ENCODE data around the gene ITGA3.

DNA sequence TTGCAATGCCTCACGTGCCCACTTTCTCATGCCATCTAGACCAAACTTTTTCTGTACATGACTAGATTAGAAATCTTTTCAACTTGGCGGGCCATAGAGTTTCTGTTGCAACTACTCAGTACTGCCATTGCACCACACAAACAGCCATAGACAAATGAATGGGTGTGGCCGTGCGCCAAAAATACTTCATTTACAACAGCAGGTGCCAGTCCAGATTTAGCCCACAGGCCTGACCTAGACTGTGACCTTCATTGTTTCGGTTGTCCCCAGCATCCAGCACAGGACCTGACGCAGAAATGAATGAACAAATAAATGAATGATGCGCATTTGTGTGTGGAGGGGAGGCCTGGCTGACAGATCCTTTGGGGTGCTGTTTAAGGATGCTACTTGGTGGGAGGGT is 24.9 kb downstream of the ITGA3 start:
- TF ChIP-seq, protein P1, sequence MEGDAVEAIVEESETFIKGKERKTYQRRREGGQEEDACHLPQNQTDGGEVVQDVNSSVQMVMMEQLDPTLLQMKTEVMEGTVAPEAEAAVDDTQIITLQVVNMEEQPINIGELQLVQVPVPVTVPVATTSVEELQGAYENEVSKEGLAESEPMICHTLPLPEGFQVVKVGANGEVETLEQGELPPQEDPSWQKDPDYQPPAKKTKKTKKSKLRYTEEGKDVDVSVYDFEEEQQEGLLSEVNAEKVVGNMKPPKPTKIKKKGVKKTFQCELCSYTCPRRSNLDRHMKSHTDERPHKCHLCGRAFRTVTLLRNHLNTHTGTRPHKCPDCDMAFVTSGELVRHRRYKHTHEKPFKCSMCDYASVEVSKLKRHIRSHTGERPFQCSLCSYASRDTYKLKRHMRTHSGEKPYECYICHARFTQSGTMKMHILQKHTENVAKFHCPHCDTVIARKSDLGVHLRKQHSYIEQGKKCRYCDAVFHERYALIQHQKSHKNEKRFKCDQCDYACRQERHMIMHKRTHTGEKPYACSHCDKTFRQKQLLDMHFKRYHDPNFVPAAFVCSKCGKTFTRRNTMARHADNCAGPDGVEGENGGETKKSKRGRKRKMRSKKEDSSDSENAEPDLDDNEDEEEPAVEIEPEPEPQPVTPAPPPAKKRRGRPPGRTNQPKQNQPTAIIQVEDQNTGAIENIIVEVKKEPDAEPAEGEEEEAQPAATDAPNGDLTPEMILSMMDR (IDR thresholded peaks at IDR 0.05 in 2 of 3, conservative IDR thresholded peaks at IDR 0.05 in 1 of 3; ENCODE audit: borderline replicate concordance in 1 of 3, insufficient read depth in 1 of 3, low read depth in 2 of 3, low read length in 2 of 3) = no peak
- TF ChIP-seq RAD21 (IDR thresholded peaks at IDR 0.05; ENCODE audit: low read depth) (no peak), ATF3 (IDR thresholded peaks at IDR 0.05) (no peak)
